ENCODE results near the gene KDM5A.

KDM5A gene

GRCh38 chr12:257521-258321 is 131.4 kb downstream of the KDM5A start:
- Histone ChIP-seq H3K36me3 (ENCODE audit: low read length) (no peaks in the 10 kb centered on the region), H3K27me3 (ENCODE audit: low read length) (no peaks in the 10 kb centered on the region), H2AFZ (ENCODE audit: low read depth, low read length, severe bottlenecking) (no peak overlapping the region), H3K9me3 (ENCODE audit: insufficient read depth, low read length) (no peaks in the 10 kb centered on the region), H3F3A (ENCODE audit: insufficient read depth) (no peaks in the 10 kb centered on the region), H3K4me3 (ENCODE audit: insufficient read depth, low read length, poor library complexity, severe bottlenecking) (no peak overlapping the region), H3K27ac (ENCODE audit: low read depth, low read length) (no peak overlapping the region), H3K9me2 (replicated peaks; ENCODE audit: insufficient read depth, low read length) (no peaks in the 10 kb centered on the region), H3K79me2 (ENCODE audit: insufficient read depth, low read length) (no peaks in the 10 kb centered on the region), H4K20me1 (ENCODE audit: low read depth, low read length) (no peaks in the 10 kb centered on the region), H3K4me2 (ENCODE audit: low read depth, low read length, poor library complexity, severe bottlenecking) (no peak overlapping the region), H3K9ac (ENCODE audit: low read length) (no peak overlapping the region)
- TF ChIP-seq CTCF (IDR thresholded peaks at IDR 0.05; ENCODE audit: insufficient read depth, low read length, poor library complexity, severe bottlenecking) = no peak
- TF ChIP-seq EZH2phosphoT487 (conservative IDR thresholded peaks at IDR 0.05; ENCODE audit: low read length) = no peak

- H2AFZ ChIP-seq (ENCODE audit: low read depth, low read length, severe bottlenecking) = no peak overlapping the region
- H3K9me2 ChIP-seq (replicated peaks; ENCODE audit: insufficient read depth, low read length) = no peaks in the 10 kb centered on the region
- no peaks in the 10 kb centered on the region for H3K36me3 ChIP-seq (ENCODE audit: low read length)
- H4K20me1 ChIP-seq (ENCODE audit: low read depth, low read length) = no peaks in the 10 kb centered on the region
- H3K4me2 ChIP-seq (ENCODE audit: low read depth, low read length, poor library complexity, severe bottlenecking) = no peak overlapping the region
- no peaks in the 10 kb centered on the region for H3K27me3 ChIP-seq (ENCODE audit: low read length)
- no peak overlapping the region for H3K27ac ChIP-seq (ENCODE audit: low read depth, low read length)
- no peaks in the 10 kb centered on the region for H3K9me3 ChIP-seq (ENCODE audit: insufficient read depth, low read length)
- no peak for TF ChIP-seq CTCF (IDR thresholded peaks at IDR 0.05; ENCODE audit: insufficient read depth, low read length, poor library complexity, severe bottlenecking)
- TF ChIP-seq EZH2phosphoT487 (conservative IDR thresholded peaks at IDR 0.05; ENCODE audit: low read length) = no peak
- no peaks in the 10 kb centered on the region for H3K79me2 ChIP-seq (ENCODE audit: insufficient read depth, low read length)
- no peaks in the 10 kb centered on the region for H3F3A ChIP-seq (ENCODE audit: insufficient read depth)
- H3K4me3 ChIP-seq (ENCODE audit: insufficient read depth, low read length, poor library complexity, severe bottlenecking) = no peak overlapping the region
- H3K9ac ChIP-seq (ENCODE audit: low read length) = no peak overlapping the region
Measured at GRCh38 chr12:256958-257357, 132.2 kb downstream of the KDM5A start.

- Histone ChIP-seq H3K4me3 (ENCODE audit: insufficient read depth, low read length, poor library complexity, severe bottlenecking) (no peak overlapping the region), H4K20me1 (ENCODE audit: low read depth, low read length) (no peaks in the 10 kb centered on the region), H3K36me3 (ENCODE audit: low read length) (no peaks in the 10 kb centered on the region), H3F3A (ENCODE audit: insufficient read depth) (no peaks in the 10 kb centered on the region), H3K27ac (ENCODE audit: low read depth, low read length) (no peak overlapping the region), H3K9me2 (replicated peaks; ENCODE audit: insufficient read depth, low read length) (no peaks in the 10 kb centered on the region), H3K79me2 (ENCODE audit: insufficient read depth, low read length) (no peaks in the 10 kb centered on the region), H2AFZ (ENCODE audit: low read depth, low read length, severe bottlenecking) (no peak overlapping the region), H3K27me3 (ENCODE audit: low read length) (no peaks in the 10 kb centered on the region), H3K4me2 (ENCODE audit: low read depth, low read length, poor library complexity, severe bottlenecking) (no peak overlapping the region), H3K9ac (ENCODE audit: low read length) (no peak overlapping the region), H3K9me3 (ENCODE audit: insufficient read depth, low read length) (no peaks in the 10 kb centered on the region)
- TF ChIP-seq EZH2phosphoT487 (conservative IDR thresholded peaks at IDR 0.05; ENCODE audit: low read length) (no peak), CTCF (IDR thresholded peaks at IDR 0.05; ENCODE audit: insufficient read depth, low read length, poor library complexity, severe bottlenecking) (no peak)
Measured at GRCh38 chr12:256225-256624, 132.9 kb downstream of the KDM5A start.

Data from SU-DHL-6 (cell line).